HL-60/S4 (cell line): ENCODE results near the gene PDE8A.
"Not testable (repeated sequence)": the region's sequence is repeated elsewhere in the genome, so short reads cannot be mapped to it uniquely, and the experiment has no call there.

Source experiments
- in situ Hi-C: fragments of 300-500 bp; cut with MboI; formaldehyde crosslinking; loops from 2 replicates; pipeline ENCODE4 v1.14.3; 2022; ENCODE audit warnings: low sequenced_read_pairs

PDE8A gene

DNA sequence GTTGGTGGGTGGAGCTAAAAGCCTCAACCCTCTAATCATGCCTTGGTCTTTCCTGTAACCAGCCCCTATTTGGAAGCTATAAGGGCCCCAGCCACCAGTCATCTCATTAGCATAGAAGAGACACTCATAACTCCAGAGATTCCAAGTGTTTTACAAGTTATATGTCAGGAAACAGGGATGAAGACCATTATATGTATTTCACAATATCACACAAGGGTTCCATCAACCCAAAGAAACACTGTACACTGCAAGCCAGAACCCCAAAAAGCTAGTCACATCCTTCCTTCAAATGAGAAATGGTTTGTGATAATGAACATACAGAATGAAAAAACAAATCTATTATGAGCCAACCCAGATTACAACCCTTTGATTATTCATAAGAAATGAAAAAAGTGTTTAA lies 175.7 kb downstream of the PDE8A start:
- in situ Hi-C loops = no loop called here

DNA sequence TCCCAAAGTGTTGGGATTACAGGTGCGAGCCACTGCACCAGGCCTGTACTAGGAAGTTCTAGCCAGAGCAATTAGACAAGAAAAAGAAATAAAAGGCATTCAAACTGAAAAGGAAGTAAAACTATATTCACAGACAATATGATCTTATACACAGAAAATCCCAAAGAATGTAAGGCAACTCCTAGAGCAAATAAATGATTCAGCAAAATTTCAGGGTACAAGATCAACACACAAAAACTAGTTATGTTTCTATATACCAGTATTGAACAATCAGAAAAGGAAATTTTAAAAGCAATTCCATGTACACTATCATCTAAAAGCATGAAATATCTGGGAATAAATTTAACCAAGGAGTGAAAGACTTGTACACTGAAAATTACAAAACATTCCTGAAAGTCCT lies 180.6 kb downstream of the PDE8A start:
- in situ Hi-C loops = no loop called here

DNA sequence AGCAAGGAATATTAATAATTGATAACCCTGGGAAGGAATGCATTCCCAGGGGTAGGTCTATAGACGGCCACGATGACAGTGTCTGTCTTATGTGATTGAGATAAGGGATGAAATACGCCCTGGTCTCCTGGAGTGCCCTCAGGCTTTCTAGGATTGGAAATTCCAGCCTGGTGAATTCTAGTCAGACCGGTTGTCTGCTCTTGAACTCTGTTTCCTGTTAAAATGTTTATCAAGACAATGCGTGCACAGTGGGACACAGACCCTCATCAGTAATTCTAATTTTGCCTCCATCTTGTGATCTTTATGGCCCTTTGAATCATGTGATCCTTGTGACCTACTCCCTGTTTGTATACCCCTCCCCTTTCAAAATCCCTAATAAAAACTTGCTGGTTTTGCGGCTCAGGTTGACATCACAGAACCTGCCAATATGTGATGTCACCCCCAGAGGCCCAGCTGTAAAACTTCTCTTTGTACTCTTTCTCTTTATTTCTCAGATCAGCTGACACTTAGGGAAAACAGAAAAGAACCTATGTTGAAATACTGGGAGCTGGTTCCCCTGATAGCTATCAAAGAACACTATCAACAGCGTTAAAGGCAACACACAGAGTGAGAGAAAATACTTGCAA lies 183.3 kb downstream of the PDE8A start:
- in situ Hi-C loops = no loop called here

DNA sequence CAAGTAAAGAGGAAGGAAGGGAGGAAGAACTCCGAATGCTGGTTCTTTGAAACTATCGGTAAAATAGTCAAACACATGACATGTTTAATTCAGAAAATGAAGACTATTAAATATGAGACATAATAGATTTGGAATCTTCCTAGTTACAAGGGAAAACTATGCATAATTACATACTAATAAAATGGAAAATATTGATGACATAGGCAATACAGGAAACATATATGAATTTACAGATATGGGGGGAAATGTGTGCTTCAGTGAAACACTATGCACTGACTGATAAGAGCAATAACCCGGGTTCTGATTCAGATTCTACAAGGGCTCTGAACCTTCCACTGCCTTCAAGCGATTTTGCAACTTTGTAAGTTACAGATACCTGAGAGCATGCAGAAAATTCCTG lies 185.9 kb downstream of the PDE8A start:
- in situ Hi-C loops = no loop called here

DNA sequence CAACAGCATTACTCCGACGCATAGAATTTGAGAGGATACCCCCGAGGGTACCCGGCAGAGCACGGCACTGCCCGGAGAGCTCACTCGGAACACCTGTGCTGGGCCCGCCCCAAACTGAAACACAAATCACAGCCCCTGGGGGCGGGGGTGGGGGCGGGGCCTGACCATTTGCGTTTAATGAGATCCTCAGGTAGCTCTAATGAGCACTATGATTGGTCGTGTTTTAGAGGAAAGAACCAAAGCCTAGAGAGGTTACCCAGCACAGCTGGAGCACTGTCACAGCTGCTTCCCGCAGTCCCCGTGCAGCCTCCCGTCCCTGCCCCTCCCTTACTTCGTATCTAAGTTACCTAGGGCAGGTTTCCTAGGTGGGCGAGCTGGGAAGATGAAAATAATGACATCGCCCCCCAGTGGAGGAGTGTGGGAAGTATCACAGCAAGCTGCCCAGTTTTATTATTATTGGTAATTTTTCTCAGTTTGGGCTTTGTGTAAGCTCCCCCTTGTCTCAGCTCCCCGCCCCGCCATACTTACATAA lies 187.1 kb downstream of the PDE8A start:
- in situ Hi-C loops = no loop called here

DNA sequence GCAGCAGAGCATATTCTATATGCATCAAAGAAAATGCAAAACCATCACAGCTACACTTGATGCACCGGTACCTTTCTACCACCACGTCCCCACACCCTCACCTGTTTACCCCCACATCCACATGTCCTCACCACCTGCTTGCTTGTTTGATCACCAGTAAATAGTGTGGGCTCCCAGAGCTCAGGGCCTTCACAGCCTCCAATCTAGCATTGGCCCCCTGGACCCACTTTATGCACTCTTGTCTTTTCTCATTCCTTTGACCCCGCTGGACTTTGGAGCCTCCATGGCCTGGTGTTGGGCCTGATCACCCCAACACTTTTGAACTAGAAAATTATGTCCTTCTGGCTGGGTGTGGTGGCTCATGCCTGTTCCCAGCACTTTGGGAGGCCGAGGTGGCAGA lies 190.1 kb downstream of the PDE8A start:
- in situ Hi-C loops = no loop called here

DNA sequence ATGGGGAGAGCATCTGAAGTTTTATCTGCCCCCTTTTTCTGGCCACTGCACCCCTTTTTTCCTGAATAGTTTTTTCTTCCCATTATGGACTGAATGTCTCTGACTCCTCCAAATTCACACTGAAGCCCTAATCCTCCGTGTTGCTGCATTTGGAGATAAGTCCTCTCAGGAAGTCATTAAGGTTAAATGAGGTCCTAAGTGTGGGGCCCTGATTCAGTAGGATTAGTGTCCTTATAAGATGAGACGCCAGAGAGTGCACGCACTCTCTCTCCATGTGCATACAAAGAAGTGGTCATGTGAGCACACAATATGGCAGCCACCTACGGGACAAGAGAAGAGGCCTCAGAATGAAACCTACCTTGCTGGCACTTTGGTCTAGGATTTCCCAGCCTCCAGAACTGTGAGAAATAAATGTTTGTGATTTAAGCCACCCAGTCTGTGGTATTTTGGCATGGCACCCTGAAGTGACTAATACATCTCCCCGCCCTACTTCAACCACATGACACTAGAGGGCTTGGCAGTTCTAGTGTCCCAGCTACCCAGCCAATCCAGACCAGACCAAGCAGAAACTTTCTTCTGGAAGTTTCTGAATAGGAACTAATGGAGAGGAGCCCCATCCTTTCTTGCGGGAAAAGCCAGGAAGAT lies 191.3 kb downstream of the PDE8A start:
- in situ Hi-C loops = no loop called here

DNA sequence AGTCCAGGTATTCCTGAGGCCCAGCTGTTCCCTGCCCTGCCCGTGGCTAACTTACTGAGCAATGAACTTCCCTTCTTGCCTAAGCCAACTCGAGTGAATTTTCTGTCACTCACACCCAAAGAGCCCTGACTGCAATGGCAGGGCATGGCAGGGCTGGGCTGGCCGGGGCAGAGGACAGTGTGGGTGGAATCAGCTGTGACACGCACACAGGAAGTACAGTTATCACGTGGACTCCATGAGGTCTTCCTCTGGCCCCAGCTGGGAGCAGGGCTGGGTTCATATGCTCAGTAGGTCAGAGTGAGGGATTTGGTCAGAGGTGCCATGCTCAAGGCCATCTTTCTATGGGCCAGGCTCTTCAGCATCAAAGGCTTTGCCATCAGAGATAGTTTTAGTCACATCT lies 192.0 kb downstream of the PDE8A start:
- in situ Hi-C loops = not testable (repeated sequence)

DNA sequence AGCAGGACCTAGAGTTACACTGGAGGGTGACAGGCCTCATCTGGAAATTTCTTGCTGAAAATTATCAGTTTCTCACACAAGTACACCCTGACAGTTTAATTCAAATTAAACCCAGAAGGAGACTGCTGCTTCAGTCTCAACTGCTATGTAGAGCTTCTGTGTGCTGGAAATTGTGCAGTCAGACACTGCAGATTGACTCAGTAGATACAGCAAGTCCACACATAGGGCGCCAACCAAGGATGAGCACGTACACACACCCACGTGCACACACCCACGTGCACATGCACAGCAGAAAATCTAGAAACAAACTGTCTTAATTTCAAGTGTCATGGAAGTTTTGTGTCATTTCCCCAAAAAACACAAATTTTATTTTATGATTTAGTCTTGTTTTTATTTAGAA lies 192.9 kb downstream of the PDE8A start:
- in situ Hi-C loops = no loop called here

DNA sequence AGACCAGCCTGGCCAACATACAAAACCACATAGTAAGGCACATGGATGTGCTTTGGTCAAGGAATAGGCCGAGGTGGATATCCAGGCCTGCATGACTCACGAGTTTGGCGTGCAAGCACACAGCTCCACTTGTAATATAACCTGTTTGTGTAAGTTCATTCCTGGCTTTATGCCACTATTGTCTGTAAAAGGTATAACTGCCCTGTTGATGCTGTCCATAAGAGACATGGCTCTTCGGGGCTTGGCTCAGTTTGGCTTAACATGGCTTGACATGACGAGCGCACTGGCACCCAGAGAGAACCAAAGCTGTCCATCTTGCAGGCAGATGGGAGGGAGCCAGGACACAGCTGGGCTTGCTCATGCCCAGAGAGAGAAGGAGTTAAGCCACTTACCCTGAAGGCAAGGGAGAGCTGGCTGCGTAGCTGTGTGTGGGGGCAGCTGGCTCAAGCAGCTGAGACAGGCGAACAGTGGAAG lies 195.4 kb downstream of the PDE8A start:
- in situ Hi-C loops = not testable (repeated sequence)

DNA sequence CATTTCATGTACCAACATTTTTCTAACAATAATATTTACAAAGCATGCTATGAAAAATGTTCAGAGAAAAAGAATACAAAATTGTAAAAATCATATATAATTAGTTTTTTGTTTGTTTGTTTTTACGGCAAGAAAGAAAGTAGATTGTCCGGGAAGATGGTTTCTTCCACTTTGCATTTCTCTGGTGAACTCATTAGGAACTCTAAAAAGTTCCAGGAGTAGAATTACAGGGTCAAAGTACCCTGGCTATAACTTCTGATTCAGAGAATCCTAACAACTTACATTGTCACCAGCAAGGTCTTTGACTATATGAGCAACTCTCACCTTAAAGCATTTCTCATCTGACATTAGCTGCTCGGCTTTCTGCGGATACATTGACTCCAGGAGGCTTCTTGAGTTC lies 196.7 kb downstream of the PDE8A start:
- in situ Hi-C loops = no loop called here

DNA sequence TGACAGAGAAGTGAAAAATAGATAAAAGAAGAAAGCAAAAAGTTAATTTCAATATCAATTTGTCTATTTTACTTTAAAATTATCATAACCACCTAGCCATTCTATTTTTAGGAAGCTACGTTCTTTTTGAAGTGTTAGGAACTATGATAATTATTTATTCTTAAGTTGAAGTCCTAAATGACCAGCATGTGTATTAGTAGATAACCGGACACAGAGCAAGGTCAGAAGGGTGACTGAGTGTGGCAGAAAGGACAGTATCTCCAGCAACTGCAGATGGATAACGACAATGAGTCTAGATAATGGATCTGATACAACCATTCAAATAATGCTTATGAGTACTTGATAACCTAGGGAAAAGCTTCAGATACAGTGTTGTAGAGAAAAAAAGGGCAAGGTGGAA lies 198.0 kb downstream of the PDE8A start:
- in situ Hi-C loops = no loop called here

DNA sequence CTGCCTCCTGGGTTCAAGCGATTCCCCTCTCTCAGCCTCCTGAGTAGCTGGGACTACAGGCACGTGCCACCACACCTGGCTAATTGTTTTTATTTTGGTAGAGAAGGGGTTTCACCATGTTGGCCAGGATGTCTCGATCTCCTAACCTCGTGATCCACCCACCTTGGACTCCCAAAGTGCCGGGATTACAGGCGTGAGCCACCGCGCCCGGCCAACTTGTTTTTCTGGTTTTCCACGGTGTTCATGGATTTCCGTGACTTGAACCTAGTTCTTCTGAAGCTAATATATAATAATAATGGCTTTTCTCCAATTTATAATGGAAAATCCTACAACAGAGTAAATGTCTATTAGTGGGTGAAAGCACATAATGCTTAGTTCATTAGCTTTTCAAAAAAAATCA lies 203.7 kb downstream of the PDE8A start:
- in situ Hi-C loops = not testable (repeated sequence)

DNA sequence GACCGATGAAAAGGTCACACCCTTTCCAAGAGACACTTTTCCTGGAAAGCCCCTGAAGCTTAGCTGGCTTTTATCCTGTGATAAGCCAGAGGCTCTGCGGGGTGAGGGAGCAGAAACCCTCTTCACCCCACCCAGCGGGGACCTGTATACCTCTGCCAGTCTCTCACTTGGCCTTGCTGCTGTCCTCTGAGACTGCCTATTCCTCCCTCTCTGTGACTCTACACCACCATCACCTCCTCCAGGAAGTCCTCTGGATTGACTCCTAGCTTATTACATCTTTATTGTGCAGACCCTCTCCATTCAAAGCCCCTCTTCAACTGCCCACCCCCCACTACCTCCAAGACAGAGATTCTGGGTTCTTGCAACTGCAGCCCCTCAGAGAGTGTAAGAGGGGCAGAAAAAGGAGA lies 206.5 kb downstream of the PDE8A start:
- in situ Hi-C loops = not testable (repeated sequence)
